Measurements from ENCODE around the gene ITGA11.

ITGA11 gene

GRCh38 chr15:68346979-68347378 lies 85.0 kb downstream of the ITGA11 start:
- no peak for DNase-seq

GRCh38 chr15:68345481-68345880 lies 86.5 kb downstream of the ITGA11 start:
- DNase-seq = no peak

DNA sequence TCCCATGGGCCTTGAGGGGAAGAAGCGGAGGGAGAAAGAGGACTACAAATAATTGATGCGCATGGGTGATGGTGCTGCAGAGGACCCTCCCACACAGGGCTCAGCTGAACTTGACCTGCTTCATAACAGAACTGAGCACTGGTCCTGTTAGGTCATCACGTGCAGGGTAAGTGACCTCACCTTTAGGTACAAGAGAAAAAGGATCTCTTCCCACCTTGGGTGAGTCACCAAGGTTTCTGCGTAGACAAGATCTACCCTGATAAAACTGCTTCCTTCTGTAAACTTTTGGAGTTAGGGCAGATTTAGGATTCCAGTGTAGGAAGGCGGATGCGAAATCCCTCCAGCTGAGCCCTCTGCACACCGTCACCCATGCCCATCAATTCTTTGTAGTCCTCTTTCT lies 87.4 kb downstream of the ITGA11 start:
- DNase-seq = no peak

DNA sequence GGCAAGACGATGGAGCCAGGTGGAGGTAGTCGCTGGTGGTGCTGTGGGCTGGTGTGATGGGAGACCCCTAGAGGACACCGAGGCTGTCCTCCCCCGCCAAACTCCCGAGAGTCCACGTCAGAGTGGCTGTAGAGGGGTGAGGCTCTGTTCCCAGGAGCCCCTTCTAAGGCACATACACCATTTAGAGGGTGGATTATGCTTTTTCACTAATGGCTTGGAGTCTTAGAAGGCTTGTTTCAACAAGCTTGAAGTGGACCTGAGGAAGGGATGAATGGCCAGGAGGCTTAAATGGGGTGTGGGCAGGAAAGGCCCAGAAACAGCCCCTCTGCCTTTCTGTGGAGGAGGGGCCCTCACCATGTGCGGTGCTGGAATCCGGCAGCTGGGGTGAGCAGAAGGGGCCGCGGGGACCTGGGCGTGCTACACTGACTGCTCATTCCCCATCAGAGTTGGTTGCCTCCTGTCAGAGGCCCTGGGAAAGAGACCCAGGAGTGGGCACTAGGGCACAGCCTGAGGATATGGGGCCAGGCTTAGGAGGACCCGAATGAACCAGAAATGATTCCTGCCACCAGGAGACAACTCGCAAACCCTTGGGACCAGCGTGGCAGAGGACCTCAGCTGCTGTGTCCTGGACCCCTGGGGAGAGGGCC lies 88.3 kb downstream of the ITGA11 start:
- DNase-seq = no peak

DNA sequence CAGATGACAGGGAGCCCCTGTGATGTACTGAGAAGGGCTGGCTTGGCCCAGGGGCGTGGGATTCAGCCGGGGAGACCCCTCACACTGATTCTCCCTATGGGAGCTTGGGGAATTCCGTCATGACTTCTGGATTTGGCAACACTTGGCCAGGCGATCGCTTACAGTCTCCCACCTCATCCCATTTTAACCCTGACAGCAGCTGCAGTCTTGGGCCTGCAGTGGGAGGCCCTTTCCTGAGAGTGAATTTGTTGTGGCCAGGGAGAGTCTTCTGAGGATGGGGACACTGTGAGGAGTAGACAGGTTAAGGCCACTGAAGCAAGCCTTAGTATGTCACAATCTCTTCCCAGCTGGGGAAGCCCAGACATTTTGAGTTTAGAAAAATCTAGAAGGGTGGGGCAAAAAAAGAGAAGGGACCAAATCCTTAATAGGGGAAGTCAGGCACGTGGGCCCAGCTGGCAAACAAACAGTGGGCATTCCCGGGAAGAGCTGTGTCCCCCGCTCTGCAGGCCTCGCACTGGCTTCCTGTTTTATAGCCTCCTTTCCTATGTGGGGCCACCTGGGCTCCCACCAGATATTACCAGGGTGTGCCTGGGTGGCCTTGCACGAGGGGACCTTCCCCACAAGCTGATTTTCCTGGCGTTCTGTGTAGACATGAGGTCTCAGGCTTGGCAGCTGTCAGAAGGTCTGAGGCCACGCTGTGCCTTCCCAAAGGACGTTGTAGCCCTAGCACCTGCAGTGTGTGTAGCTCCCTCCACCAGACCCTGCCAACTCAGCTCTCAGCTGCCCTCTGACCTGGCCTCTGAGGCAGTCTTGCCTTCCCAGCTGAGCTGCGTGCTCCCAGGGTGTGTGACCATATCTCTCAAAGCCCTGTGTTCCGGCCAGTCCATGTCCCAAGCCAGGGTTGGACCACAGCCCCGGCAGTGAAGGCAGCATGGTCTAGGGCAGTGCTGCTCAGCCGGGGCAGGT lies 89.9 kb downstream of the ITGA11 start:
- DNase-seq = no peak

- DNase-seq = no peak
Observed at GRCh38 chr15:68340726-68341671, 91.0 kb downstream of the ITGA11 start.

- no peak for DNase-seq
Observed at GRCh38 chr15:68339481-68339880, 92.5 kb downstream of the ITGA11 start.

DNA sequence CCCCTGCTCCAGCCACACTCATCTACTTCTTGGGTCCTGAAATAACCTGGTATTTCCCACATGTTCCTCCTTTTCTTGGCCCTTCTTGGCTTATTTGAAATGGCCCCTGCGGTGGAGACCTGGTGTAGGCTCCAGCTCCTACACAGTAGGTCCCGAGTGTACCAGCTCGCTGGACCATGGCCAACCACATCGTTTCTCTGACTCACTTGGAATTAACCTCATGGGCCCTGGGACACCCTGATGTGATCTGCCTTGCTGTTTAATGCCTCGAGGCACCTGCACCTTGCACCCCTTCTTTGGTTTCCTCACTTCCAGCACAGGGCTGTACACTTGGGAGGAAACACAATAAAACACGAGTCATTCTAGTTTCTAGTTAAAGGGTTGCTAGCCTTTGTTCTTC lies 94.1 kb downstream of the ITGA11 start:
- no peak for DNase-seq

GRCh38 chr15:68336516-68336915 lies 95.4 kb downstream of the ITGA11 start:
- no peak for DNase-seq

GRCh38 chr15:68335655-68336054 lies 96.3 kb downstream of the ITGA11 start:
- no peak for DNase-seq

DNA sequence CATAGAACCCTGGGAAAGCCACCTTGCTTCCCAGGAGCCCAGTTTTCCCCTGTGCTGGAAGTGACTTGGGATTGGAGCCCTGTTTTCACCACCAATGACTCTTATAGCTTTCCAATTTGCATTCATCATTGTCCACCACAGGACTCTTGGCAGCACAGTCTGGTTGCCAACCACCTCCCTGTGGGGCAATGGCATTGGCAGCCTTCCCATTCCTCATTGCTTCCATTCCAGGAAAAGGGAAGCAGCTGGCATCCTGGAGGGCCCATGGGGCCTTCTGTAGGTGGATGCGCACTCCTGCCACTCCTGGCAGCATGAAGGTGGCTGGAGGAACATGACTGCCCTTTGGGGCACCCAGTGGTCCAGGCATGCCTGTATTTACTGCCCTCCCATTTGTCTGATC lies 96.7 kb downstream of the ITGA11 start:
- DNase-seq = no peak

DNA sequence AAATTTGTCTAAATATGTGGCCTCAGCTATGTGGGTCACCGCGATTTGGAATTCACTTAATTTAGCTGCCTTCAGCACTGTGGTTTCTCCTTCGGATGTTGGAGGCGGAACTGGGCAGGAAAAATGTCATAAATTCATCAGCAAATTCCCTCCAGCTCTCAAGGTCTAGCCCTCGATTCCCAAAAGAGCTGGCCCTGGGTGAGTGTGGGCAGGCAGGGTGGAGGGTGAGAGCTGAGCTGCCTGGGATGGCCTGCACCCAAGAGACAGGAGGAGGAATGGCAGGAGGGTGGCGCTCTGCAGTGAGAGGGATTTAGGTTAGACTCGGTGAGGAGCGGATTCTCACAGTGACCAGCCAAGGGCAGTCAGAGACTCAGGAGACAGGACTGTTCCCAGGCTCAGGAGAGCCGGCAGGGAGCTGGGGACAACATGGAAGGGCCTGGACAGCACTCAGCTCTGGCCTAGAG lies 97.3 kb downstream of the ITGA11 start:
- DNase-seq = no peak

GRCh38 chr15:68333775-68334470 lies 98.0 kb downstream of the ITGA11 start:
- DNase-seq = no peak

GRCh38 chr15:68332266-68332665 lies 99.7 kb downstream of the ITGA11 start:
- DNase-seq = no peak

DNA sequence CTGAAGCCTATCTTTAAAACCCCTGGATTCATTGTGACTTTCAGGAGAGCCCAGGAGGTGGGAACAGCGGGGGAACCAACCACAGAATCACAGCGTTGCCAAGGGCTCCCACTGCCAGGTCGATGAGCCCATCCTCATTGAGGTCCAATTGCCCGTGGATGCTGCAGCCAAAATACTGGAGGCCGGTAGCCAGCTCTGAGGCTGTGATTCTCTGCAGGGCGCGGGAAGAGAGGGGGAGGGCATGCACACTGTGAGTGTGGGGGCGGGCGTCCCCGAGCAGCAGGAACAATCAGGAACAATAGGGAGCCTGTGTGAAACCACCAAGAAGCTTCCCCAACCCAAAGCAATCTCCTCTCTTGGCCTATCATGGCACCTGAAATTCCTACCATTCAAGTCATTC lies 101.1 kb downstream of the ITGA11 start:
- no peak for DNase-seq

DNA sequence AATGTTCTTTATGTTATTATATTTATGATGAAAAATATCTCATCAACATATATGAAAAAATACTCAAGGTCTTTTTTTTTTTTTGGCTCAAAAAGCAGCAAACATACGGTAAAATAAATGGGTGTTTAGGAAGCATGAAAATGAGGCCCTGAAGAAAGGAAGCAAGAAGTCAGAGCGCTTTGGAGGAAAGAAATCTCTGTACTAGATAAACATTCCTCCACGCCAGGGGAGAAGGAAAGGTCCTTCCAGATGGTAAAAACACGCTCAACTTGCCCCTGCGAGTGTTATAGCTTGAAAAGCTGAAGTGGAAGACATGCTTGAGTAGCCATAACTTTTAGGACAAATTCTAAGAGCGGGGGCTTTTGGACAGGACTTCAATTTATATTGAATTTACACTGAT lies 101.5 kb downstream of the ITGA11 start:
- no peak for DNase-seq

DNA sequence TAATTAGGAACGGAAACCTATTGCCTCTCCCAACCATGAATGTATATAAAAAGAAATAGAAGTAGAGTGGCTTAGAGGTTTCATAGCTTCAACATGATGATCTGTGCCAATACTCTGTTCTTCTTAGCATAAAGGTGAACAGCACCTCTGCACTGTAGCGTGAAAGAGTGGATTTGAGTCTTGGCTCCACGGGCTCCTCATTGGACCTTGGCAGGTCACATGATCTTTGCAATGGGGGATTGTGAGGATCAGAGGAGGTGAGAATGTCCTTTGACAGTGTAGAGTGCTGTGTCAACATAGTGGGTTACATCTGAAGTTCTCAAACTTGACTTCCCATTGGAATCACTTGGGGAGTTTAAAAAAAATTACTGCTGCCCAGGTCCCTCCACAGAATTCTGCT lies 103.0 kb downstream of the ITGA11 start:
- DNase-seq = no peak

DNA sequence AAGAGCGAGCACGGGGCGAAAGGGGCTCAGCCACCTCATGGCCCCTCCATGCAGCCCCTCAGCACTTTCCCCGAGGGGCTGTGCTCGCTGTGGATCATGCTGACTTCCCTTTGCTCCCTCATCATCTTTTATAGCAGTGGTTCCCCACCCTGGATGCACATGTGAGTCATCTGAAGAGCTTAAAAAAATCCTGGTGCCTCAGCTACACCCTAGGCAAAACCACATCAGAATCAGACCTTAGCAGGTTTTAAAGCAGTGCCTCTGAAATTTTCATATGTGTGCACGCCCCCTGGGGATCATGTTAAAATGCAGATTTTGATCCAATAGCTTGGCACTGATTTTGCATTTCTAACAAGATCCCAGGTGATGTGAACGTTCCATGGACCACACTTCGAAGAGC lies 103.5 kb downstream of the ITGA11 start:
- DNase-seq = no peak

DNA sequence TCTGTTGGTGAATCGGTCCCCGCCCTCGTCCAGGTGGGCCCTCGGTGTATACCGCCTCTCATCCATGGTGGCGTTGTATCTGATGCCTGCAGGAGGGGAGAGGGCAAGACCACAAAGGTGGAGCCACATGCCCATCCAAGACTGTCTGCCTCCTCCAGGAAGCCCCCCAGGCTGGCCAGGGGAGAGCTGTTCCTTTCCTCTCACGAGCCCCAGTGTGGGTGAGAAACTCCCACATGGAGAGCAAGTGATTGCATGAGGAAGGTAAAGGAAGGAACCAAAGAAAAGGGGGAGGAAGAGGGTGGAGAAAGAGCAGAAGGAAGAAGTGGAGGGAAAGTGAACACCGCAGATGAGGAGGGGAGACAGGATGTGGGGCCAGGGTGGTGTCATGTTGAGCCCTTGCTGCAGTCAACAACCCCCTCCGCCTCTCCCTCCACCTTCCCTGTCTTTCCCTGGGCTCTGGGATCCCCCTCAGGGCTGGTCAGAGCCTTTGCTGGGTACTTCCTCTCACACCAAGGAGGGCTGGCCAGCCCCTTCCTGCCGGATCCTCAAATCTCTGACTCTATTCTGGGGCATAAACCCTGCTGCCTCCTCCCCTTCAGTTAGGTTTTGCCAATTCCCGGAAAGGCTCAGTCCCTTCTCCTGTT lies 105.1 kb downstream of the ITGA11 start:
- no peak for DNase-seq

GRCh38 chr15:68325726-68326125 lies 106.2 kb downstream of the ITGA11 start:
- no peak for DNase-seq

DNA sequence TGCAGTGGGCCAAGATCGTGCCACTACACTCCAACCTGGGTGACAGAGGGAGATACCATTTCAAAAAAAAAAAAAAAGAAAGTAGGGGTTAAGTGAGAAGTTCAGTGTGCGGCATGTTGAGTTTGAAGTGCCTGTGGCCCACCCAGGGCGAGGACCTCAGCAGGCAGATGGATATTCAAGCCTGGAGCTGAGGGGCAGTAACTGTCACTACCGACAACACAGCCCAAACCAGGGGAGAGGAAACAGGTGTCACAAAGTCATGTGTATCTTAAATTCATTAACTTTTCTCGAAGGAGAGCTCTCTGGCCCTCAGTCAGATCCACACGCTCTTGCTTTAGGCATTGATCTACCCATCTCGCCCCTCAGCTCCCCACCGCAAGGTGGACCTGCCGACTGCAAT lies 109.2 kb downstream of the ITGA11 start:
- DNase-seq = no peak

GRCh38 chr15:68321229-68321628 lies 110.7 kb downstream of the ITGA11 start:
- DNase-seq = no peak
